Activated CD4-positive, alpha-beta memory T cell treated with anti-CD3 and anti-CD28 coated beads for 36 hours (primary cell): ENCODE measurements around the gene SHROOM2. TPM values are rescaled to one million over a fixed set of nuclear protein-coding genes. Genes with fewer than 3 reads are reported as not detected.
A peak's percentile ranks its signal among the peaks of the same experiment; 100 is the strongest.

ENCODE experiments used
- CTCF ChIA-PET: fragments of 350-600 bp; sonication (Branson Sonifier 250); formaldehyde crosslinking; loops from one replicate; lab custom pipeline; 2021; ENCODE audit warnings: antibody characterized with exemption, inconsistent platforms; lab: Charles Lee
- POLR2A ChIA-PET: fragments of 350-600 bp; sonication (Branson Sonifier 250); formaldehyde crosslinking; loops from one replicate; lab custom pipeline; 2021; ENCODE audit warnings: antibody characterized with exemption; lab: Charles Lee
- DNase-seq: peaks from one replicate; pipeline ENCODE4 v3.0.0-alpha.2; 2020
- H3K27ac Mint-ChIP-seq: one replicate; pipeline ENCODE4 v1.8.0; 2021; ENCODE audit warnings: mixed read lengths
- H3K27me3 Mint-ChIP-seq: one replicate; pipeline ENCODE4 v1.8.0; 2021; ENCODE audit warnings: mixed read lengths
- H3K36me3 Mint-ChIP-seq: one replicate; pipeline ENCODE4 v1.8.0; 2021; ENCODE audit warnings: mixed read lengths
- H3K4me1 Mint-ChIP-seq: one replicate; pipeline ENCODE4 v1.8.0; 2021; ENCODE audit warnings: low read depth, mixed read lengths
- H3K4me3 Mint-ChIP-seq: one replicate; pipeline ENCODE4 v1.8.0; 2021; ENCODE audit warnings: mild to moderate bottlenecking, mixed read lengths
- H3K9me3 Mint-ChIP-seq: one replicate; pipeline ENCODE4 v1.8.0; 2021; ENCODE audit warnings: mixed read lengths
- intact Hi-C: fragments of 100-400 bp; cut with micrococcal nuclease; formaldehyde crosslinking; loops from one replicate; pipeline ENCODE4 v1.15.1; 2023
- total RNA-seq, 2 experiments: library from RNA; stranded (reverse); gene quantifications; one replicate each; pipeline ENCODE4 v1.2.3, GENCODE V29; 2021

SHROOM2 gene
- total RNA-seq, 2 experiments from 2014 or later: not detected

DNA sequence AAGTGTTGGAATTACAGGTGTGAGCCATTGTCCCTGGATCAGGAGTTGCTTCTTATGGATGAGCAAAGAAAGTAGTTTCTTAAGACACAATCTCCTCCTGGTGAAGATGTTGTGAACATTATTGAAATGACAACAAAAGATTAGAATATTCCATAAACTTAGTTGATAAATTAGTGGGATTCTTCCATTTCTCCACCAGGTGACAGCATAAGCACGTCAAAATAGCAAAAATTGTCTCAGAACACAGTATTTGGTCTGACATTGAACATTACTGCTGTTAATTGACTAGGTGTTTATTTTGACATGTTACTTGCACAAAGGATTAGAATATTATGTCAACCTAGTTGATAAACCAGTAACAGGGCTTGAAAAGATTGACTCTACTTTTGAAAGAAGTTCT, 202.5 kb downstream of the SHROOM2 start:
- Mint-ChIP-seq H3K27ac (no peak overlapping the region), H3K4me3 (no peak overlapping the region), H3K36me3 (no peaks in the 10 kb centered on the region), H3K4me1 (no peaks in the 10 kb centered on the region), H3K27me3 (no peaks in the 10 kb centered on the region), H3K9me3 (no peaks in the 10 kb centered on the region)
- POLR2A ChIA-PET: no interaction called here
- DNase-seq: no peak
- CTCF ChIA-PET: interaction anchor here (0.9 to 2.3 kb wide), 3 partner anchors 8 to 131 kb away, joined by 3 to 20 read pairs (median 6); no protein-coding TSS in a partner anchor
- intact Hi-C loops: loop anchor here (1.0 kb wide), 1 partner anchor 131 kb away; no protein-coding TSS in a partner anchor

DNA sequence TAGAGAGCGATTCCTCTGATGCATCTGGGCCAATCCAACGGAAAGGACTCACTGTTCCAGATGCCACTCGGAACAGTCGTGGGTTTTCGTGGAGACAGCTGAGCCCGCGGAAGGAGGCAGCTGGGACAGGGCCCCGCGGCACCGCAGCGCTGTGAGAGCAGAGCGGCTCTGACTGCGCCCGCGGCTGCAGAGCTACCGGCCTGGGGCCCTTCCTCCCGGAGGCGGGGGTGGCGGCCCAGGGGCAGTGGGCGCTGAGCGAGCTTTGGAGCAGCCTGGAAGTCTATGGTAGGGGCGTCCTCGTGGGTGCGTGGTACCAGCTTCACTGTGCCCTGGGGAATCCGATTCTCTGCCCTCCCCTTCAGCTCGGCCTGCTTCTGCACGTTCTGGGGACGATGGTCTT, 205.8 kb downstream of the SHROOM2 start:
- H3K9me3 Mint-ChIP-seq: no peaks in the 10 kb centered on the region
- H3K27ac Mint-ChIP-seq: no peak overlapping the region
- no peak for DNase-seq
- H3K4me3 Mint-ChIP-seq: no peak overlapping the region
- H3K36me3 Mint-ChIP-seq: no peaks in the 10 kb centered on the region
- no peaks in the 10 kb centered on the region for H3K27me3 Mint-ChIP-seq
- POLR2A ChIA-PET: no interaction called here
- CTCF ChIA-PET: interaction anchor here (1.1 to 2.5 kb wide), 2 partner anchors 105 to 127 kb away, joined by 3 to 26 read pairs; no protein-coding TSS in a partner anchor
- intact Hi-C loops: no loop called here
- H3K4me1 Mint-ChIP-seq: peaks cover 5% of the 10 kb centered on the region

DNA sequence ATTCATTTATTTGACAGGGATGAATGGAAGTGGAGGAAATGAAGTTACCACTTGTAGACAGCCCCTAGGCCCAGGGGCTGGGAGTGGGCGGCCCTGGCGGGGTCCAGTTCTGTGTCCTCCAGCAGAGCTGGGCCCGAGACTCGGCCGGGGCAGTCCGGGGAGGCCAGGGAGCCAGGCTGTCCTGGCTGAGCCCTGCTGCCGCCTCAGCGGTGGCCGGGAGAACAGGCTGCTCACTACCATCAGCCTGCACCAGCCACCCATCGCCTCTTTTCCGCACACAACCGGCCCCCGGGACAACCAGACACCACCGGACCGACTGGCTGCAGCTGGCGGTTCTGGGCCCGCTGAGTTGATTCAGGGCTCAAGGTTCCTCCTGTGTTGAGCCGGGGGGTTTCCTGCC, 206.5 kb downstream of the SHROOM2 start:
- Mint-ChIP-seq H3K9me3 (no peaks in the 10 kb centered on the region), H3K27me3 (no peaks in the 10 kb centered on the region), H3K4me1 (peaks cover 12% of the 10 kb centered on the region), H3K36me3 (no peaks in the 10 kb centered on the region), H3K4me3 (no peak overlapping the region), H3K27ac (no peak overlapping the region)
- ChIA-PET CTCF (interaction anchor here (1.1 to 2.5 kb wide), 2 partner anchors 106 to 127 kb away, joined by 3 to 26 read pairs; no protein-coding TSS in a partner anchor), POLR2A (no interaction called here)
- no peak for DNase-seq
- intact Hi-C loops: no loop called here

DNA sequence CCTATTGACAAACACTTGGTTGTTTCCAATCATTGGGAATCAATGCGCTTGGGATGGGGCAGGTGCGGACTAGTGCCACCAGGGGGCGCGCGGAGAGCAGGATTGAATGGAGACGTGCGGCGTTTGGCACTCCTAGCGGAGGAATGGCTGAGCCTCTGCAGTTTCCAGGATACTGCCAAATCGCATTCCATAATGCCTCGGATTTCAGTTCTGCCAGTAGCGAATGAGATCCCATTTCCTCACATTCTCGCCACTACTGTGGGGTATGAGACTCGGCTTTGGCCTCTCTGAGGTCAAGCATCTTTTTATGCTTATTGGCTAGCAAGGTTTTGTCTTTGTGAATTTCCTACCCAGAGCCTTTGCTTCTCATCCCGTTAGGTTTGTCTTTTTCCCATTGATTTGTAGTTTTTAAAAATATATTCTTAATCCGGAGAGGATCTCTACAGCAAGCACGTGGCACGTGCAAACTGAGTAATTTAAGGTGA, 209.7 kb downstream of the SHROOM2 start:
- Mint-ChIP-seq H3K4me1 (peaks cover 20% of the 10 kb centered on the region), H3K27me3 (no peaks in the 10 kb centered on the region), H3K4me3 (no peak overlapping the region), H3K36me3 (no peaks in the 10 kb centered on the region), H3K27ac (no peak overlapping the region), H3K9me3 (no peaks in the 10 kb centered on the region)
- ChIA-PET POLR2A (interaction anchor here (1.5 kb wide), 1 partner anchor 121 kb away, joined by 4 read pairs; no protein-coding TSS in a partner anchor), CTCF (interaction anchor here (0.6 to 5.4 kb wide), 10 partner anchors 8 to 124 kb away, joined by 3 to 121 read pairs (median 4); no protein-coding TSS in a partner anchor)
- intact Hi-C loops: loop anchor here (2.0 kb wide), 1 partner anchor 111 kb away; no protein-coding TSS in a partner anchor
- peak; percentile 78 for DNase-seq

DNA sequence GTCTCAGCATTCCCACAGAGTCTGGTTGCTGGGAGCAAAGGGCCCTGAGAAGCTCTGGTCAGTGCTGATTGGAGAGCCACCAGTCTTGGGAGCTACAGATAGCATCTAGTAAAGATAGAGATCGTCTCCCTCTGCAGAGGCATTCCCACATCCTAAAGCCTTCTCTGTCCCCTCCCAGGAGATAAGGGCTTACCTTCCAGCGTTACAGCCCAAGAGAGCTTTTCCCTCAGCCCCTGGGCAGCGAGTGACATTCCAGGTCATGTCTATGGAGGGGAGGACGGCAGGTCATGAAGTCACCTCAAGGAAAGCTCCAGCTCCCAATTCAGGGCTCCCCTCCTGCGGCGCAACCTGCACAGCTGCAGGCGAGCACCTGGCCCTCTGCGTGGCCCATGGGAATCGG, 210.8 kb downstream of the SHROOM2 start:
- Mint-ChIP-seq H3K4me1 (peaks cover 20% of the 10 kb centered on the region), H3K27ac (no peak overlapping the region), H3K27me3 (no peaks in the 10 kb centered on the region), H3K9me3 (no peaks in the 10 kb centered on the region), H3K4me3 (no peak overlapping the region), H3K36me3 (no peaks in the 10 kb centered on the region)
- intact Hi-C loops: loop anchor here (1.0 kb wide), 6 partner anchors 14 to 123 kb away; no protein-coding TSS in a partner anchor
- CTCF ChIA-PET: interaction anchor here (0.6 to 5.4 kb wide), 19 partner anchors 7 to 123 kb away, joined by 3 to 121 read pairs (median 4); no protein-coding TSS in a partner anchor
- POLR2A ChIA-PET: interaction anchor here (1.2 to 1.5 kb wide), 3 partner anchors 86 to 120 kb away, joined by 3 to 9 read pairs (median 4); no protein-coding TSS in a partner anchor
- DNase-seq: no peak

DNA sequence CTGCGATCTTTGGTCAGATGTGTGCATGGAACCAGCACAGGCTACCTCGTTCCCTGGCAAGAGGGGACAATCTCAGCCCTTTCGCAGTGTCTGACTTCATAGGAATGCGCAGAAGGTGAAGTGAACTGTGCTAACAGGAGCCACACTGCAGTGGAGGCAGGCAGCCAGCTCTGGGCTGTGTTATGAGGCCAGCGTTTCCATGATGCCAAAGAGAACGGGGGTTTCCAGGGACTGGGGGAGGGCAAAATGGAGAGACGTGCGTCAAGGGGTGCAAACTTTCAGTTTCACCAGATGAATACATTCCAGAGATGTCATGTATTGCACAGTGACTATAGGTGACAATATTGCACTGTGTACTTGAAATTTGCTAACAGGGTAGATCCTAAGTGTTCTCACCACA, 211.3 kb downstream of the SHROOM2 start:
- H3K4me1 Mint-ChIP-seq: peaks cover 20% of the 10 kb centered on the region
- no peaks in the 10 kb centered on the region for H3K9me3 Mint-ChIP-seq
- H3K36me3 Mint-ChIP-seq: no peaks in the 10 kb centered on the region
- peak overlapping the region; percentile 51 for H3K27ac Mint-ChIP-seq
- no peak overlapping the region for H3K4me3 Mint-ChIP-seq
- CTCF ChIA-PET: interaction anchor here (0.6 to 5.4 kb wide), 19 partner anchors 9 to 122 kb away, joined by 3 to 121 read pairs (median 4); no protein-coding TSS in a partner anchor
- intact Hi-C loops: loop anchor here (1.0 kb wide), 6 partner anchors 14 to 123 kb away; no protein-coding TSS in a partner anchor
- peak; percentile 88 for DNase-seq
- POLR2A ChIA-PET: interaction anchor here (0.7 to 1.5 kb wide), 4 partner anchors 13 to 120 kb away, joined by 3 to 9 read pairs (median 4); no protein-coding TSS in a partner anchor
- H3K27me3 Mint-ChIP-seq: no peaks in the 10 kb centered on the region

Other genes with a start within 250 kb of the SHROOM2 start
- not detected for gene GPR143, start 20.6 kb upstream of the SHROOM2 start, total RNA-seq
- not detected for gene CLDN34, start 180.9 kb downstream of the SHROOM2 start, total RNA-seq